Measurements from ENCODE around the gene SERPINA4.
"Not testable (repeated sequence)": the region's sequence is repeated elsewhere in the genome, so short reads cannot be mapped to it uniquely, and the experiment has no call there.

The SERPINA4 gene

GRCh38 chr14:94569381-94570001 is 8.2 kb downstream of the SERPINA4 start:
- no peak for DNase-seq

DNA sequence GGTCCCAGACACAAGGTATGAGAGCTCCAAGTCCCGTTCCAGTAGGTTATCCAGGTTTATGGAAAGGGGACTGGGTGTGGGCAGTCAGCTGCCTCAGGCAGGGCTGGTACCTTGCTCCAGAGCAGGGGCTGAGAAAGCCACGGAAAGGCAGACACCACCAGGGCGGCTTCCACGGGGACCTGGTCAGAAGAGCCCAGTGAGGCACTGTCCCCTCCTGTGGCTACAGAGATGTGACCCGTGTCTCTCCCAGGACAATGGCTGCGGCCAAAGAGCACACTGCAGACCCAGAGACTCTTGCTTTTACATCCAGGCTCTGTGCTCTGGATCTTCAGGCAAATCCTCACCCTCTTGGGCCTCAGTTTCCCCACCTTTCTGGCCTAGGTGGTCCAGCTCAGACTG is 8.8 kb downstream of the SERPINA4 start:
- no peak for DNase-seq

DNA sequence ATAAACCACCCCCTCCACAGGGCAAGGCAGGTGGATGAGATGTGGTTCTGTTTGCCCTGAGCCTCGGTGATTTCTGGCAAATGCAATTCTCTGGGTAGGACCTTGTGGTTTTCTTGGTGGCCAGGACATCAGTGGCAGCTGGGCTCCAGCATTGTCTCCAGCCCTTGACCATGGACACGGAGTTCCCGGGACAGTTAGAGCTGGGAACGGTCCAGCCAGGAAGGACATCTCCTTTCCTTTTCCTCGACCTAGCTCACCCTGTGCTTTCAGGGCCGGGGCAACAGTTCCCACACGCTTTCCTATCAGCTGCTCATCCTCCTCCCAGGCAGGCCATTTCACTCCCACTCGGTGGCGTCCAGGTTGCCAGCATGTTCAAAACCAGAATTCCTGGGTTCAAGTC is 9.2 kb downstream of the SERPINA4 start:
- no peak for DNase-seq

- no peak for DNase-seq
These were observed 10.2 kb downstream of the SERPINA4 start for GRCh38 chr14:94571395-94571794.

DNA sequence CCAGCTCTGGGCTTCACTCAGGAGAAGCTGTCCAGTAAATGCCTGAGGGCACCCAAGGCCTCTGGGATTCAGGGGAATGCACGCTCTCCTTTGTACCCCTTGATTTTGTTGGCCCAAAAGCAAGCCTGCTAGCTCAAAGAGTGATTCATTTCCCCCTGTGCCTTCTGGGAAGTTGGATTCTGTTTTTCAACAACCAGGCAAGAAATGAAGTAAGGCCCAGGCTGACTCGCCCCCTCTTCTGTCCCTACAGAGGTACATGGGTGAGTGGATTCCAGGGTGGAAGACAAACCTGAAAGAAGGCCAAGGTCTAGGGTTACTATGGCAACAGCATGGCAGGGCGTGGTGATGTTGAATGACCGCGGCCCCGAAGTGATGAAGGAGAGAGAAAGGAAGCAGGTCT is 10.7 kb downstream of the SERPINA4 start:
- no peak for DNase-seq

- no peak for DNase-seq
These were observed 11.5 kb downstream of the SERPINA4 start for GRCh38 chr14:94572637-94573303.

- no peak for DNase-seq
These were observed 12.4 kb downstream of the SERPINA4 start for GRCh38 chr14:94573475-94574277.

DNA sequence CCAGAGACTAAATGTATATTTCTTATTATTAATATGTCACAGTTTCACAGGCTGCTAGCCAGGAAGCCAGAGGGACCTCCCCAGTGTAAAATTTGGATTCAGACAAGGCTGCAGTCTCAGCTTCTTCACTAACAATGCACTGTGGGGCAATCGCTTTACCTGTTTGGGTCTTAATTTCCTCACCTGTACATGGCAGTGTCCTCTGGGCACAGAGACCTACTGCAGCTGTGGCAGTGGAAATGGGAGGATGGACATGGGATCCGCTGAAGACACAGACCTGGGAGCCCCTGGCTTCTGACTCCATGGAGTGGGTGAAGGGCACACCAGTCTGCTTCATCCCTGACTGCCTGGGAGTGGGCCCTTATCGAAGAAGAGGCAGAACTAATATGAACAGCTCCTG is 13.1 kb downstream of the SERPINA4 start:
- no peak for DNase-seq

GRCh38 chr14:94575730-94576585 is 14.7 kb downstream of the SERPINA4 start:
- DNase-seq, result no peak

DNA sequence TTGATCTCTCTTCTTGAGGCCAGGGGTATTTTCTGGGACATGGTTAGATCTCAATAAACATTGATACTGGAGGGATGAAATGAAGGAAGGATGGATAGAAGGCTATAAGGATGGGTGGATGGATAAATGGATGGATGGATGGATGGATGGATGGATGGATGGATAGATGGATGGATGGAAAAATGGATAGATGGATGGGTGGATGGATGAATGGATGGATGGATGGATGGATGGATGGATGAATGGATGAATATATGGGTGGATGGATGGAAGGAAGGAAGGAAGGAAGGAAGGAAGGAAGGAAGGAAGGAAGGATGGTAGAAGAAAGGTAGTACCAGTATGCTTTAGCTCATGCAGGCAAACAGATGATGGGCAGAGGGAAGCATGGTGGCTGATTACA is 16.2 kb downstream of the SERPINA4 start:
- not testable (repeated sequence) for DNase-seq

GRCh38 chr14:94578712-94579111 is 17.5 kb downstream of the SERPINA4 start:
- DNase-seq, result no peak

GRCh38 chr14:94581127-94581999 is 20.1 kb downstream of the SERPINA4 start, which contains the start of gene SERPINA5:
TSS of gene SERPINA5 (plus strand) at chr14:94581426. CDS start at chr14:94587363, 5,937 bp downstream.
- no peak for DNase-seq

- no peak for DNase-seq
These were observed 21.0 kb downstream of the SERPINA4 start for GRCh38 chr14:94582199-94582750.

GRCh38 chr14:94582851-94583250 is 21.6 kb downstream of the SERPINA4 start:
- DNase-seq, result no peak

DNA sequence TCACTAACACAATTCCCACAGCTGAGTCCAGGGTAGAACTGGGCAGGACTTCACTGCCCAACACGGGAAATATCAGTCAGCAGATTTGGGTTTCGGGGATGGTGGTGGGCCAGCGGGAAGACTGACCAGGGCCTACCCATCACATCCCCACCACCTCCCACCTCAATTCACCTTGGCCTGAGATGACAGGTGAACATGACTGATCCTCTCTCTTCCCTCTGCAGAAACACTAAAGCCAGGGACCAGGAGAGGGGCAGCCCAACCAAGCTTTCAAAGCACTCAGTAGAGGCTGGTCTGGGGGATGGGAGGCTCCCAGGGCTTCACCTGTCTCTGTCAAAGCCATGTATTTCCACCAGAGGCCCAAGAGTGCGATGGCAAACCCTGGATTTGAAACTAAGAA is 22.3 kb downstream of the SERPINA4 start:
- DNase-seq, result no peak

- DNase-seq, result no peak
These were observed 23.5 kb downstream of the SERPINA4 start for GRCh38 chr14:94584591-94585280.

- DNase-seq, result no peak
These were observed 25.4 kb downstream of the SERPINA4 start for GRCh38 chr14:94586635-94587034.

DNA sequence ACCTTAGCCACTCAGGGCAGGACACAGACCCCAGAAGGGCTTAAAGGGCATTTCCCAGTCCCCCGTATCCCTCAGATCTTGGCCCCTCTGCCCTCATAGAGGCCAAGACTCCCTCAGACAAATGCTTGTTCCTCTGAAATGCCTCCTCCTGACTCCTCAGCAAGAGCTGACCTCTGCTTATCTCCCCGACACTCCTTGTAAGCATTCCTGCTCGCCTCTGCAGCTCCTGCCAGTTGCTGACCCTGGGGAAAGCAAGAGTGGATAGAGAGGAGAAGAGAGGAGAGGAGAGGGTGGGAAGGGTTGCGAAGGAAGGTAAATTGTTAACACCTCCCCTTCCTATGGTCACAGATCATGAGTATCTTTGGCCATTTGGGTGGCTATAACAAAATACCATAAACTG is 27.1 kb downstream of the SERPINA4 start:
- DNase-seq, result no peak

GRCh38 chr14:94591073-94591472 is 29.8 kb downstream of the SERPINA4 start:
- DNase-seq, result no peak

DNA sequence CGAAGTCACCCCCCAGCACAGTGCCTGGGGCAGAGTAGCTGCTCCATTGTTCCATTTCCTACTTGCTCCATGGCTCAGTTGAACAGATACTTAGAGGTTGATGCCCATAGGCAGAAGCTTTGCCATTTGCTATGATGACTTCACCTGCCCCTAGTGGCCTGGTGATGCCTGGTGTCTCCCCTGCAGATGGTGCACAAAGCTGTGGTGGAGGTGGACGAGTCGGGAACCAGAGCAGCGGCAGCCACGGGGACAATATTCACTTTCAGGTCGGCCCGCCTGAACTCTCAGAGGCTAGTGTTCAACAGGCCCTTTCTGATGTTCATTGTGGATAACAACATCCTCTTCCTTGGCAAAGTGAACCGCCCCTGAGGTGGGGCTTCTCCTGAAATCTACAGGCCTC is 30.6 kb downstream of the SERPINA4 start:
- no peak for DNase-seq

DNA sequence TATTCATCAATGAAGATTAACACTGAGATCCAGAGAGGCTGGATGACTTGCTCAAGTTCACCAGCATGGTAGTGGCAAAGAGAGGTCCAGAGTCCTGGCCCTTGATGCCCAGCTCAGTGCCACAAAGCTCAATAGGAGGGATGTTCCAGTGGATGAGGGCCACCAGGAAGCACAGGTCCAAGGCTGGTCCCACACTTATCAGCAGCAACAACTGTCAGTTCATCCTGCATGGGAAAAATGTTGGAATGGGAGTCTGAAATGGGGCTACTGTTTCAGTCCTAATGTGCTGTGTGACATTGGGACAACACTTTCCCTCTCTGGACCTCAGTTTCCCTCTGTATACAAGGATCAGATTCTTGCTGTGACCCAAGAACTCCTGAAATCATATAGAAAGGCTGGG is 31.2 kb downstream of the SERPINA4 start:
- no peak for DNase-seq

Measured in activated CD4-positive, alpha-beta T cell treated with anti-CD3 and anti-CD28 coated beads, Interleukin-2, amount 50 U/mL, for 48 hours (primary cell).